Measurements from ENCODE around the gene LHFPL3.

The LHFPL3 gene

GRCh38 chr7:104784686-104785085 is 456.3 kb downstream of the LHFPL3 start:
- Histone ChIP-seq H3K9ac (ENCODE audit: low read depth, low read length) (no peak overlapping the region), H3K4me2 (ENCODE audit: low read length) (no peak overlapping the region), H3K9me3 (replicated peaks; ENCODE audit: low read length) (no peaks in the 10 kb centered on the region), H3K36me3 (ENCODE audit: insufficient read depth, low read length) (no peaks in the 10 kb centered on the region), H3K4me3 (ENCODE audit: low read length) (no peak overlapping the region), H3K27me3 (ENCODE audit: control insufficient read depth, insufficient read depth, low read length) (peaks cover 2% of the 10 kb centered on the region), H3K4me1 (ENCODE audit: control insufficient read depth, insufficient read depth, low read length) (no peaks in the 10 kb centered on the region)

GRCh38 chr7:104789780-104790179 is 461.4 kb downstream of the LHFPL3 start:
- Histone ChIP-seq H3K36me3 (ENCODE audit: insufficient read depth, low read length) (no peaks in the 10 kb centered on the region), H3K9me3 (replicated peaks; ENCODE audit: low read length) (no peaks in the 10 kb centered on the region), H3K4me2 (ENCODE audit: low read length) (no peak overlapping the region), H3K4me3 (ENCODE audit: low read length) (no peak overlapping the region), H3K9ac (ENCODE audit: low read depth, low read length) (no peak overlapping the region), H3K27me3 (ENCODE audit: control insufficient read depth, insufficient read depth, low read length) (peaks cover 2% of the 10 kb centered on the region), H3K4me1 (ENCODE audit: control insufficient read depth, insufficient read depth, low read length) (no peaks in the 10 kb centered on the region)

GRCh38 chr7:104790440-104790839 is 462.0 kb downstream of the LHFPL3 start:
- Histone ChIP-seq H3K36me3 (ENCODE audit: insufficient read depth, low read length) (no peaks in the 10 kb centered on the region), H3K4me1 (ENCODE audit: control insufficient read depth, insufficient read depth, low read length) (no peaks in the 10 kb centered on the region)

GRCh38 chr7:104791080-104791479 is 462.7 kb downstream of the LHFPL3 start:
- Histone ChIP-seq H3K36me3 (ENCODE audit: insufficient read depth, low read length) (no peaks in the 10 kb centered on the region), H3K9me3 (replicated peaks; ENCODE audit: low read length) (no peaks in the 10 kb centered on the region), H3K4me3 (ENCODE audit: low read length) (no peak overlapping the region), H3K4me2 (ENCODE audit: low read length) (no peak overlapping the region), H3K9ac (ENCODE audit: low read depth, low read length) (no peak overlapping the region), H3K4me1 (ENCODE audit: control insufficient read depth, insufficient read depth, low read length) (no peaks in the 10 kb centered on the region), H3K27me3 (ENCODE audit: control insufficient read depth, insufficient read depth, low read length) (peaks cover 2% of the 10 kb centered on the region)

More at GRCh38 chr7:104790440-104790839, 462.0 kb downstream of the LHFPL3 start:
- Histone ChIP-seq H3K9me3 (replicated peaks; ENCODE audit: low read length) (no peaks in the 10 kb centered on the region), H3K9ac (ENCODE audit: low read depth, low read length) (no peak overlapping the region), H3K27me3 (ENCODE audit: control insufficient read depth, insufficient read depth, low read length) (peaks cover 2% of the 10 kb centered on the region), H3K4me2 (ENCODE audit: low read length) (no peak overlapping the region), H3K4me3 (ENCODE audit: low read length) (no peak overlapping the region)

DNA sequence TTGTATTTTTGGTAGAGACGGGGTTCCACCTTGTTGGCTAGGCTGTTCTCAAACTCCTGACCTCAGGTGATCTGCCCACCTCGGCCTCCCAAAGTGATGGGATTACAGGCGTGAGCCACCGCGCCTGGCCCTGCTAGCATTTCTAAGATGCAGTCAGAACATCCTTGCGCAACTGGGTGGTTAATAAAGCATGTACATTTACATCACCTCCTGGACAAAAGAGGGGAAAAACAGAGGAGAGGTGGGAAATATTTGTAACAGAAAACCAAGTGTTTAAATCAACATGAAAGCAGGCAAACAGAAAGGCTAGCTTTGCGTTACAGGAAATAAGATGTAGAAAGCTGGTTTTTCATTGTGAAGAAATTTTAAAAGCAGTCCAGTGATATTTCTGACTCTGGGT is 464.7 kb downstream of the LHFPL3 start:
- Histone ChIP-seq H3K9ac (ENCODE audit: low read depth, low read length) (no peak overlapping the region), H3K4me1 (ENCODE audit: control insufficient read depth, insufficient read depth, low read length) (no peaks in the 10 kb centered on the region), H3K4me2 (ENCODE audit: low read length) (no peak overlapping the region), H3K9me3 (replicated peaks; ENCODE audit: low read length) (no peaks in the 10 kb centered on the region), H3K4me3 (ENCODE audit: low read length) (no peak overlapping the region), H3K27me3 (ENCODE audit: control insufficient read depth, insufficient read depth, low read length) (peaks cover 2% of the 10 kb centered on the region), H3K36me3 (ENCODE audit: insufficient read depth, low read length) (no peaks in the 10 kb centered on the region)

GRCh38 chr7:104794154-104794553 is 465.8 kb downstream of the LHFPL3 start:
- Histone ChIP-seq H3K4me3 (ENCODE audit: low read length) (no peak overlapping the region), H3K36me3 (ENCODE audit: insufficient read depth, low read length) (no peaks in the 10 kb centered on the region), H3K4me2 (ENCODE audit: low read length) (no peak overlapping the region), H3K9me3 (replicated peaks; ENCODE audit: low read length) (no peaks in the 10 kb centered on the region), H3K9ac (ENCODE audit: low read depth, low read length) (no peak overlapping the region), H3K27me3 (ENCODE audit: control insufficient read depth, insufficient read depth, low read length) (no peaks in the 10 kb centered on the region), H3K4me1 (ENCODE audit: control insufficient read depth, insufficient read depth, low read length) (no peaks in the 10 kb centered on the region)

- no peaks in the 10 kb centered on the region for H3K36me3 ChIP-seq (ENCODE audit: insufficient read depth, low read length)
- no peaks in the 10 kb centered on the region for H3K27me3 ChIP-seq (ENCODE audit: control insufficient read depth, insufficient read depth, low read length)
- no peaks in the 10 kb centered on the region for H3K9me3 ChIP-seq (replicated peaks; ENCODE audit: low read length)
- H3K4me2 ChIP-seq (ENCODE audit: low read length), result no peak overlapping the region
- H3K4me1 ChIP-seq (ENCODE audit: control insufficient read depth, insufficient read depth, low read length), result no peaks in the 10 kb centered on the region
- H3K4me3 ChIP-seq (ENCODE audit: low read length), result no peak overlapping the region
- no peak overlapping the region for H3K9ac ChIP-seq (ENCODE audit: low read depth, low read length)
Observed at GRCh38 chr7:104794589-104794988, 466.2 kb downstream of the LHFPL3 start.

DNA sequence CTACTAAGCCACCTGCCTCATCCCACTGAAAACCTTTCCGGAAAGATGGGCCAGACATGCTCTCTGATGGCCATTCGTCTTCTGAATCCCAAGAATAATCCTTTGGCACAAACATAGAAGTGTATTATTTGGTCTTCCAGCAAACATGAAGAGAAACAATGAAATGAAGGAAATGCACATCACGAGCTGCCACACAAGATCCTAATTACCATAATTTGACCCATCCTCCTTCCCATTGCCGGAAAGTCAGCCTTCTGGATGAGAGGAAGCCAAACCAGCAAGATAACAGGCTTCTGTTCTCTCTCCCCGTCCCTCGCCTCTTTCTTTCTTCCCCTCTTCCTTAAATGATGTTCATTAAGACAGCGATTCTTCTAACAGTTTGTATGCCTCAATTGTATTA is 466.7 kb downstream of the LHFPL3 start:
- no peak overlapping the region for H3K9ac ChIP-seq (ENCODE audit: low read depth, low read length)
- H3K27me3 ChIP-seq (ENCODE audit: control insufficient read depth, insufficient read depth, low read length), result no peaks in the 10 kb centered on the region
- no peak overlapping the region for H3K4me3 ChIP-seq (ENCODE audit: low read length)
- no peaks in the 10 kb centered on the region for H3K36me3 ChIP-seq (ENCODE audit: insufficient read depth, low read length)
- H3K9me3 ChIP-seq (replicated peaks; ENCODE audit: low read length), result no peaks in the 10 kb centered on the region
- H3K4me1 ChIP-seq (ENCODE audit: control insufficient read depth, insufficient read depth, low read length), result no peaks in the 10 kb centered on the region
- no peak overlapping the region for H3K4me2 ChIP-seq (ENCODE audit: low read length)

GRCh38 chr7:104795616-104796398 is 467.4 kb downstream of the LHFPL3 start:
- Histone ChIP-seq H3K36me3 (ENCODE audit: insufficient read depth, low read length) (no peaks in the 10 kb centered on the region), H3K9ac (ENCODE audit: low read depth, low read length) (no peak overlapping the region), H3K4me2 (ENCODE audit: low read length) (no peak overlapping the region), H3K9me3 (replicated peaks; ENCODE audit: low read length) (no peaks in the 10 kb centered on the region), H3K4me1 (ENCODE audit: control insufficient read depth, insufficient read depth, low read length) (no peaks in the 10 kb centered on the region), H3K4me3 (ENCODE audit: low read length) (no peak overlapping the region), H3K27me3 (ENCODE audit: control insufficient read depth, insufficient read depth, low read length) (no peaks in the 10 kb centered on the region)

DNA sequence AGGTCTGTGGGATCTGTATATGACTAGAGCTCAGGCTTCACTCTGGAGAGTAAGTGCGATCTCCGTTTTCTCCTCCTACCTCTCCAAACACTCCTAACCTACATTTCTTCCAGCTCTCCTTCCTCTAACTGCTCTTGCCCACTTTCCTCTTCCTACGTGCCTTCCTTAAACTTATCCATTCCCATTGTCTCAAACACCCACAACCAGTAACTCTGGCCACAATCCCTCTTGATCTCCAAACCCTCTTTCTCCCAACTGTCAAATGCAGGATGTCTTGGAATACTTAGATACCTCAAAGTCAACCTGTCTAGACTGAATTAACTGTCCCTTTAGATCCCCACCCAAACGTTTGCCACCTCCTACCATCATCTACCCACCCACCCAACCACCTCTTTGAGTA is 471.9 kb downstream of the LHFPL3 start:
- Histone ChIP-seq H3K4me1 (ENCODE audit: control insufficient read depth, insufficient read depth, low read length) (no peaks in the 10 kb centered on the region), H3K4me3 (ENCODE audit: low read length) (no peak overlapping the region), H3K27me3 (ENCODE audit: control insufficient read depth, insufficient read depth, low read length) (no peaks in the 10 kb centered on the region), H3K9ac (ENCODE audit: low read depth, low read length) (no peak overlapping the region), H3K4me2 (ENCODE audit: low read length) (no peak overlapping the region), H3K36me3 (ENCODE audit: insufficient read depth, low read length) (no peaks in the 10 kb centered on the region), H3K9me3 (replicated peaks; ENCODE audit: low read length) (no peaks in the 10 kb centered on the region)

GRCh38 chr7:104801022-104801421 is 472.6 kb downstream of the LHFPL3 start:
- Histone ChIP-seq H3K4me2 (ENCODE audit: low read length) (no peak overlapping the region), H3K9ac (ENCODE audit: low read depth, low read length) (no peak overlapping the region), H3K36me3 (ENCODE audit: insufficient read depth, low read length) (no peaks in the 10 kb centered on the region), H3K9me3 (replicated peaks; ENCODE audit: low read length) (no peaks in the 10 kb centered on the region), H3K27me3 (ENCODE audit: control insufficient read depth, insufficient read depth, low read length) (no peaks in the 10 kb centered on the region), H3K4me1 (ENCODE audit: control insufficient read depth, insufficient read depth, low read length) (no peaks in the 10 kb centered on the region), H3K4me3 (ENCODE audit: low read length) (no peak overlapping the region)

DNA sequence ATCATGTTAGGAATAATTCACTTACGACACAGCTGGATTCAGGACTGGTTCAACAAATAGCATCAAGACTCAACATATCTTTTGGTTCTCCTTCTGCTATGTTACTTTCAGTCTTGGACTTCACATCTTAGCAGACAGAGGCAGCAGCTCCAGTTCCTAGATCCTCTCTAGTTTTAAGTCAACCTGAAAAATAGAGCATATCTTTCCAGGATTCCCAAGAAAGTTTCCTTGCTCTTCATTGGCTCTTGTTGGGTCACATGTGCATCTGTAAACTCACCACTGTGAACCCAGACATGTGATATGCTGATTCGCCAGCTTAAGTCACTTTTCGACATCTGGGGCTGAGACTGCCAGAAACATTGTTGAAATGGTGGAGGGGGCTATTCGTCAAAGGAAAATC is 475.5 kb downstream of the LHFPL3 start:
- no peak overlapping the region for H3K4me2 ChIP-seq (ENCODE audit: low read length)
- no peaks in the 10 kb centered on the region for H3K9me3 ChIP-seq (replicated peaks; ENCODE audit: low read length)
- H3K4me1 ChIP-seq (ENCODE audit: control insufficient read depth, insufficient read depth, low read length), result no peaks in the 10 kb centered on the region

More for the DNA sequence above, 475.5 kb downstream of the LHFPL3 start:
- Histone ChIP-seq H3K27me3 (ENCODE audit: control insufficient read depth, insufficient read depth, low read length) (no peaks in the 10 kb centered on the region), H3K36me3 (ENCODE audit: insufficient read depth, low read length) (no peaks in the 10 kb centered on the region), H3K9ac (ENCODE audit: low read depth, low read length) (no peak overlapping the region), H3K4me3 (ENCODE audit: low read length) (no peak overlapping the region)
